GM18520 (cell line): Measurements from ENCODE around the gene PTCD3.

ENCODE experiments used
- ATAC-seq: cut with Tn5 transposase; IDR thresholded peaks from one replicate; pipeline ENCODE4 v1.9.1; 2021; ENCODE audit not compliant: unreplicated experiment

The PTCD3 gene

DNA sequence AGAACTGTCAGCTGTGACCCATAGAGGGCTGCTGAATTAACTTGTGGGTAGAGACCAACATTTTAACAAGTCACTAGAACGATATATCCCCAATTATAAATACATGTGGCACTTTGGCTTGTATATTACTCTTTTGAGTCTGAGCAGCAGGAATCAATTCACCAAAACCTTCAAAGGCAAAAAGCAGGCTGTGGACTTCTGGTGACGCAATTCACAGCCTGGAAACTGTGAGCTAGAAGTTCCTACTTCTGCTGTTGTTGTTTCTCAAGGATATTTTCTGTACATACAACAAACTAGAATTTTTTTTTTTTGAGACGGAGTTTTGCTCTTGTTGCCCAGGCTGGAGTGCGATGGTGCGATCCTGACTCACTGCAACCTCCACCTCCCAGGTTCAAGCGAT lies 37.3 kb downstream of the PTCD3 start:
- ATAC-seq, result no peak

DNA sequence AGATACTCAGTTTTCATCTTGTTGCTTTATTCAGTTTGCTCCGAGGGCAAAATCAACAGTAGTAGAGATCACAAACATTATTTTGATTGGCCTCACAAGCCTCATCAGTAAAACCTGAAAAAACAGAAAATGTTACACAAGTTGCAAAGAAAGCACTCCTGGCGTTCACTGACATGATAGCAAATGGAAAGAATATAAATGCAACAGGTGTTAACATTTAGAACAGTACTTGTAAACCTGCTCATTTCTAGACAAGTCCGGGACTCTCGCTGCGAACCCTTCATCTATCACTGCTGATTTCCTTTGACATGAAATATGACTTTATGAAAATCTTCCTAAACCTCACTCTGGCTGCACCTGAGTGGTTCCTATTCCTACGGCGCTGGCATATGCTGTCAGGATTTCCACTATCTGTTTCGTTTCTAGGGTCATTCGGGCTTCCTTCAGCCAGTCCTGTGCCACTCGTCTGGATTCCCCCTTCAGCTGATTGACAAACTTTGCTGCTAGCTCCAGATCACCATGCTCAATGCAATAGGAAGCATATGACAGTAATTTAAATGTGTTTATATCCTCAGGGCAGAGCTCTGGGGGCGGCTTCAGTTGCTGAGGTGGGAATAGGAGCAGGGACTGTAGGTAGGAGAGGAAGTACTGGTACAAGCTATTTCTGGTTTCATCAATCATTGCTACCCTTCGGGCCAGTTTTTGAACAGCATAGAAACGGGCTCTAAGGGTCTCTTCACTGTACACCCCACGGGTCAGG lies 38.1 kb downstream of the PTCD3 start:
- ATAC-seq, result no peak

DNA sequence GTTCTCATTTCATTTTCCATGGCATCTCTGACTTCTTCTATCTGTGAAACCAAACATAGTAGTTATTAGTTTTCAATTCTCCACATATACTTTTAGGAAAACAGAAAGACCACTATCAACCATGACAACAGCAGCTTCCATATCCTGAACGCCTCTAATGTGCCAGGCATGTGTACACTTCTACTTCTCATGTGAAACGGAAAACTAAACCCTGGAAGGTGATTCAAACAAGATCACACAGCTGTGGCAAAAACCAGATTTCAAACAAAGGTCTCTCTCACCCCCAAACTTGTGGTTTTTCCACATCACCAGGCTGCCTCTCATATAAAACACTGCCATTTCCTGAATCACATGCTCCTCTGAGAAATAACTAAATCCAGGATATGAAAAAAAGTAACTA lies 41.8 kb downstream of the PTCD3 start:
- ATAC-seq, result no peak

DNA sequence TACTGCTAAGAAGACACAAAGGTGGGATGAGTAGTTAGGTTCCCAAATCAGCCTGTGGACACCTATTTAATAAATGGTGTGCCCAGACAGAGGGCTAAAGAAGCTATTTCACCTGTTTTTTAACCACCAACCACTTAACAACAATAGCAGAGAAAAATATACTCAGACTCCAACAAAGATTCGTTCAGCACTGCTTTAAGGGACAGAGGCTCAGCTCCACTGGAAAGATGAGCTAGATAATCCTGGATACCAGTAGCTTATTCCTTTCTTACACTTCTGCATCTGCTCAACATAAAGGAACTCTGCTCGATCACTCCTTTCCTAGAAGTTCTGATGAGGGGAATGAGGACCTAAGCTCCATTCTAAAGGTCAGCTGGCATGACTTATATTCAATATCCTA lies 44.5 kb downstream of the PTCD3 start:
- ATAC-seq, result no peak

DNA sequence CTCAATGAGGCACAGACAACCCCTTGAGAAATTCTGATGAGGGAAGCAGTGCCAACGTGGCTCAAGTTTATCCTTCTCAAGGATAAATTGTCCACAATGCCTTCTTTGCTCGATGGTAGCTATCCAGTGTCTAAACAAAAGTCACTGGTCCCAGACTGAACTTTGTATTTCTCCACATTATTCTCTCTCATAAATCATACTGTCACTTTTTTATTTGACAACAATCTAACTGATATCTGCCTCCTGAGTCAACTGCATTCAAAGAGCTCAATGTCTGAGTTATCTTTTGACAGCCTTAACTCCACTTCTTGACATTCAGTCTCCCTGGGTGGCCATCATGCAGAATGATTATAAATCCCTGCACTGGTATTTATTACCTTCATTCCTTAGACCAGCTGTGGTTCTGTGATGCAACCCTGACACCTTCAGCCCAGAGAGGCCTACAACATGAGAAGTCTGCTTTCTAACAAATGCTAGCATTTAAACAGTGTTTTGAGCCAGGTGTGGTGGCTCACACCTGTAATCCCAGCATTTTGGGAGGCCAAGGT lies 51.0 kb downstream of the PTCD3 start:
- ATAC-seq, result no peak

DNA sequence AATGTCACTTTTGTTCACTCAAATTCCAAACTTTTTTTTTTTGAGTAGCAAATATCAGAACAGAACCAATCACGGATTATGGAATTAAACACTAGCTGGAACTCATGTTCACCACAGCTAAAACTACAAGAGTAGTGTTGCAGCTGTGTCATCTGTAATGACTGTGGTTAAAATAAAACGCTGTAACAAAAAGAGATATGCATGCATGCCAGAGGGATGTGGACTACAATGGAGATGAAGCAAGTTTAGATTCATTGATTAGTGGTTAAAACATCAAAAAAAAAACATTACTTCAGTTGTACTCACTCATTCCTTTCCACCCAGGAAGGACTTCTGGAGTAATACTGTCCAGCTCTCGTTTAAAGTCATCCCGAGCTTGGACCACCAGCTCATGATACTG lies 52.3 kb downstream of the PTCD3 start:
- no peak for ATAC-seq

DNA sequence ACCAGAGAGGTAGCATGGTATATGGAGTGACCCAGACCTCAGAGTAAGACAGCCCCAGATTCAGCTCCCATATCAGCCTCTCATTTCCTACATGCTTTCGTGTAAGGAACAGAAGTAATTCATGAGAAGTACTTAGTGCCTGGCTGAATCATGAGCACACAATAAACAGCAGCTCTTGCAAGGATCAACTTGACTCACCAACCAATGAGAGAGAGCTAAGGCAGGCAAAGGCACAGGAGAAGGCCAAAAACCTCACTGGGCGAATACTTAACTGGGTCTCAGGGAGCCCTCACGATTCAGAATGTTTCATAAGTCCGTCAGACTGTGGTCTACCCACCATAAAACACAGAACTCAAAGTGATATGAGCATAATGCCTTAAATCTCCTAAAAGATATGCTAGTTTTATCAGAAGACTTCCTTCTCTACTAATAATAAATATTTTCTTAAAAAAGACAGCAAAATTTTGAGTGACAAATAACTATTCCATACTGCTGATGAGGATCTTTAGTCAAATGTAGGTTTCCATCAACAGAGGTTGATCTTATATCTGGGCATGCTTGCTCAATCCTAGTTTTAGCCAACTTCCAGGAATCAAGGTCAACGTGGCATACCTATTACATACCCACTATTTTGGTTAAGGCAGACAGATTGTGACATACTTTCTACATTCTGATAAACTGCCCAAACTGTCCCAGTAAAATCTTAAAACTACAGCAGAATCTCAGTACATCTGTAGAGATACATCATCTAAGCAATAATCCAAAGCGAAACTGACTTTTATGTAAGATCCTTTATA lies 54.3 kb downstream of the PTCD3 start:
- no peak for ATAC-seq

DNA sequence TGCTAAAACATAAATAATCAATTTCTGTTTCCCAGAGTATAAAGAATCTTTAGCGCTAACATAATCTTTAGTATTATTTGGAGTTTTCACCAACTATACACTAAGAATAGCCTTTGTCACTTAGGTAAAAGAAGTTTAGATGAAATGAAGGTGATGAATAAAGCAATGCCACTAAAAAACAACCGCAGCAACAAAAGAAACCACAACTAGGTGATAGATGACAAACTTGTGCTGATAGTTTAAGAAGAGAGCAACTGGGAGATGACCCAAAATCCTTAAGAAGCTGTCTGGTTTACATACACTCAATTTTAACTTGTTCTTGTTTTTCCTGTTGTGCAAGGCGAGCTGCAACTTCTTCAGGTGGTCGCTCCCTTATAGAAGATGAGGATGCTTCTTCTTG lies 64.4 kb downstream of the PTCD3 start:
- ATAC-seq, result no peak

DNA sequence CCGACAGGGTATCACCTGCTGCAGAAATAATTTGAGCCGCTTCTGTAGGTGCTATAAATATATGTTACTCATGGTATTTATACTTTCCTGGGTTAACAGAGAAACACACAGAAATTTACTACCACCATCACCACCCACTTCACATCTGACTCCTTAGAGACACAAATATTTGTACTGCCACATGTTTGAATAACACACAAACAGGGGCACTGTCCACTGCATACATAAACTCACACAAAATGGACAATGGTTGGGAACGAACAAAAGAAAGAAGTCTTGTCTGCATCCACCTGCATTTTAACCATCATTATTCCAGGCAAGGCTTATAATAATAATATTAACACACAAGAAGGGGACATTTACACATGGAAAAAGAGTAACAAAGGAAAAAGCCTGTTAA lies 65.3 kb downstream of the PTCD3 start:
- ATAC-seq, result no peak

DNA sequence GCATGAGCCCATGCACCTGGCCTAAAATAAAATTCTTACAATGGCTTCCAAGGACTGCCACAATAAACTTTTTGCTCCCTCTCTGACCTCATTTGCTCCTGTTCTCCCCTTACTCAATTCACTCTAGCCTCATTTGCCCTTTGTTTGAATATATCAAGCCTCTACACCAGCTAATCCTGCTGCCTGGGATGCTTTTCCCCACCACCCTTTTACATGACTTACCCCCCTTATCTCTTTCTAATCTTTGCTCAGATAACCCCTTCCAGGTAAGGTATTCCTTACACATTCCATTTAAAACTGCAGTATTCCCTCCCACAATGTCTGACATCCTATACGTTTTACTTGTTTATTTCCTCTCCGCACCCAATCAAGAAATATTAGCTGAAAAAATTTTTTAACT lies 66.6 kb downstream of the PTCD3 start:
- no peak for ATAC-seq

DNA sequence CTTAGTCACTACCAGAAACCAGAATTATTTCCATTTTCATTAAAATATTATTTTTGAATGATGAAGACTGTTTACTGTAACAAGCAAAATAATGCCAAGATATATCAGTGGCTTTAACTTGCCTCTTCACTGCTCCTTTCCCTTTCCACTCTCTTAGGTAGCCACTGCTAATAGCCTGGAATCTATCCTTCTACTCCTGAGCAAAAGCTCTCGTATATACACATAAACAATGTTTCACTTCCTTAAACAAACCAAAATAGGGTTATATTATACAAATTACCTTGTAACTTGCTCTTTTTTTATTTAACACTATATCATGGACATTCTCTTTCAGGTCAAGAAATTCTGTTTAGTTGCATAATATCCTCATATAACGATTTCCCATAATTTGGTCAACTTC lies 68.4 kb downstream of the PTCD3 start:
- ATAC-seq, result no peak

DNA sequence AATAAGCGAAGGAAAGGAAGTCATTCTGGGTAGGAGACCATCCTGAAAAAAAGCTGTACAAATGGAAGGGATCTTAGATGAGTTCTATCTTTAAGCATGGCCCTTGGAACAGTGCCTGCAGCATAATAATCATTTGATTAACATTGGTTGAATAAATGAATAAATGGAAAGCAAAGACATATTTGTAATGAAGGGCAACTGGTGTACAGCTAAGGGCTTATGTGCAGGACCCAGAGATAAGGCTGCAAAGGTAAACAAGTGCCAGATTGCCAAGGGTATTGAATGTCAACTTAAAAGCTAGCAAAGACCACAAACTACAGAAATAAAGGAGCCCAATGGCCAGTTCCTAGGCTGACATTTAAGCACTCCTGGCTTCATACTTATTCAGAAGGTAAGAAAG lies 69.8 kb downstream of the PTCD3 start:
- ATAC-seq, result no peak

DNA sequence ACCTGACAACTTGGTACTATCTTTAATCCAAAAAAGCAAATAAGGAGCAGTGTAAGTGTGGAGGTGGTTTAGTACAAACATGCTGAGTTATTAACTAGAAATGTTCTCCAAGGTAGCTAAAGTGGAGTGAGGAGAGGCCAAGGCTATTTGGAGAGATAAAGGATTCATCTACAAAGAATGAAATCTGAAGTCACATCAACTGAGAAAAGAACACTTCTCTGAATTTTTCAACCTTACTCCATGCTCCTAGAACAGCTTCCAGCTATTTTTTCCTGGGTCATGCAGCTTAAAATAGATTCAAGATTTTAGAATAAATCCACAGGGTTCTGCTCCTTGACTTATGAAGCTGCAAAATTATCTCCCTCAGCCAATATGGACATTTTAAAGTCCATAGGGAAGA lies 70.6 kb downstream of the PTCD3 start:
- no peak for ATAC-seq

DNA sequence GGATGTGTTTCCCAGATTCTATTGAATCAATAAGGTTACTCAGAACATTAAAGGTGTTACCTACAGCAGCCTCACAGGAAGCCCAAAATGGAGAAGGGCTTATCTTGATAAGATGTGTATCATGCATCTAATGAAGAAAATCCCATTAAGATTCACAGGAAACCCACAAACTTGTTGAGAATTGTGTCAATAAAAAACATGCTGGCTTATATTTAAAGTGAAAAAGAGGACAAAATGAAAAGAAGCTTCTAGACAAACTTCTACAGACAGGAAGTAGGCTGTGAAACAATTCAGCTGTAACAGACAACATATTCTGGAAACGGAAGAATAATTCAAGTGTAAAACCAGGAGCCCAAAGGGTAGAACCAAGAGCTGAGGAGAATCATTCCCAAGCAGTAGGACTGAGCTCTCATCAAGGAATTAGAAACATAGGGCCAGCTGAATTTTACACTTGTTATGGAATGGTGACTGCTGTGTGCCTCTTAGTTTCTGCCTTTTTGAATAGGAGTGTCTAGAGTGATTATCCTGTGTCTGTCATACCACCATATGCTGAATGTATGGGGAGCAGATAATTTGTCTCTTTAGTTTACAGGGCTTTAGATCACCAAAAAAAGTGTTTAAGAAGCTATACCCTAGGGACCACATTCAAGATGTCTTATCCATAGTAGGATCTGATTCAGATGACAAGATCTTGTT lies 79.6 kb downstream of the PTCD3 start:
- no peak for ATAC-seq

DNA sequence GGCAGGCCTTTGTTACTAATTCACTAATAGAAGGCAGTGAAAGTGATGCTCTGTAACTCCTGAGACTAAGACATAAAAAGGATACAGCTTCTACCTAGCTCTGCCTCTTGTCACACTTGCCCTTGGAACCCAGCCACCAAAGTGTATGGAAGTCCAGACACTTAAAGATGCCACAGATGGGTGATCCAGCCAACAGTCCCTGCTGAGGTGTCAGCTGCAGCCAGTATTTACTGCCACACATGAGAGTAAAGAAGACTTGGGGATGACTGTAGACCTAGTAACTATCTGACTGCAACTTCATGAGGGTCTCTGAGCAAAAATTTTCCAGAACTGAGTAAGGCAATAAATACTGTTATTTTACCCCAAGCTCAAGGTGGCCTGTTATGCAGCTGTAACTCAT lies 80.4 kb downstream of the PTCD3 start:
- no peak for ATAC-seq

DNA sequence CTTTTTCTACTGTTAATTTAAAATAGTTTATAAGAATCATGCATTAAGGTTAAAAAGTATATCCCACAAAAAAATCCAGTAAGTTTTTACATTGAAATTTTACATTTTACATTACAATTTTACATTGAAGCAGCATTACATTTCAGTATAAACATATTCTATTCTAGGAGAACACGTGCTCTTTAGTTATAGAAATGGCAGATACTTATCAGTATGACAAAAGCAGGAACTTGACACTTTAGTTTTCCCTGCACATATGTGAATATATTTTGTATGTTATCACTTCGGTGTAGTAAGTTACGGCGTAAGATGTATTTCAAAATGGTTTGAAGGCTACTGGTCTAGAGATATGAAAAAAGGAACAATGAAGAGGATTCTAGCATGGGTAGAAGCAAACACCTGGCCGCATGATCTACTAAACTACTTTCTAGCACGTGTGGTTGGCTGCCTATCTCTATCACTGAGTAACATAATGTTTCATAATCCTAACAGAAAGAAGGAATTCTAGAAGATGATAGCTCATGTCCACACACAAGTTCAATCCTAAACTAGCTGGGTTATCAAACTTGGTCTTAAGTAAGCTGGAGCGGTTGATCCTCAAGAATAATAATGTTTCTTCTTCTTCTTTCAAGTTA lies 83.9 kb downstream of the PTCD3 start:
- ATAC-seq, result no peak
